ENCODE results near the gene CTSE. TPM values are rescaled to one million over a fixed set of nuclear protein-coding genes. Genes with fewer than 3 reads are reported as not detected.

CTSE gene
- total RNA-seq, 1 experiment from 2014 or later, result 0.39 TPM

DNA sequence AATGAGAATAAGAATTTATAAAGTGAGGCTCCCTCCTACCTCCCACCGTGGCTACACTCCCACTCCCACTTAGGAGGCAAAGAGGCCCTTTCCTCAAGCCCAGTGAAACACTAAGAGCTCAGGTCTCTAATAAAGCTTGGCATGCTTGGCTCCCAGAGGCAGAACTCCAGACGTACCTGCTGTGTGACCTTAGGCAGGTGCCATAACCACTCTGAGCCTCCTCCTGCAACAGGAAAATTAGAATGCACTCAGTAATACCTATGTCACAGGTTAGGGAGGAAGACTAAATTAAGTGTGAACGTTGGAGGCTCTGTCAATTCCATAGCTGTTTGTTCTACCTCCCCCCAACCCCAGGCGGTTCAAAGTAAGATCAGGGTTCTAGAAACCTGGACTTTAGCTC, 63.9 kb downstream of the CTSE start:
- Histone ChIP-seq H3K4me1 (ENCODE audit: insufficient read depth, low read length, poor library complexity, severe bottlenecking) (peaks cover 14% of the 10 kb centered on the region), H3K9me3 (ENCODE audit: low read depth, low read length, poor library complexity, severe bottlenecking) (no peaks in the 10 kb centered on the region), H3K4me3 (ENCODE audit: low read depth, low read length, poor library complexity, severe bottlenecking) (no peak overlapping the region), H3K27me3 (replicated peaks; ENCODE audit: insufficient read depth, low read depth, low read length, poor library complexity) (peaks cover 4% of the 10 kb centered on the region), H3K36me3 (ENCODE audit: insufficient read depth, low read length, poor library complexity, severe bottlenecking) (no peaks in the 10 kb centered on the region), H3K27ac (ENCODE audit: low read depth, low read length, poor library complexity, severe bottlenecking) (no peak overlapping the region)
- POLR2A ChIA-PET (ENCODE audit: low non-redundant PET), result interaction anchor here (0.6 kb wide), 1 partner anchor 10 kb away, joined by 5 read pairs; no protein-coding TSS in a partner anchor
- BruUV-seq (replicated peaks), result no TSS peak
- DNase-seq (ENCODE audit: low spot score), result no peak
- CTCF ChIA-PET, result interaction anchor here (1.6 kb wide), 1 partner anchor 18 kb away, joined by 5 read pairs; no protein-coding TSS in a partner anchor
- intact Hi-C loops (cut with micrococcal nuclease; ENCODE audit: unreplicated experiment), result no loop called here
- TF ChIP-seq, protein P1, sequence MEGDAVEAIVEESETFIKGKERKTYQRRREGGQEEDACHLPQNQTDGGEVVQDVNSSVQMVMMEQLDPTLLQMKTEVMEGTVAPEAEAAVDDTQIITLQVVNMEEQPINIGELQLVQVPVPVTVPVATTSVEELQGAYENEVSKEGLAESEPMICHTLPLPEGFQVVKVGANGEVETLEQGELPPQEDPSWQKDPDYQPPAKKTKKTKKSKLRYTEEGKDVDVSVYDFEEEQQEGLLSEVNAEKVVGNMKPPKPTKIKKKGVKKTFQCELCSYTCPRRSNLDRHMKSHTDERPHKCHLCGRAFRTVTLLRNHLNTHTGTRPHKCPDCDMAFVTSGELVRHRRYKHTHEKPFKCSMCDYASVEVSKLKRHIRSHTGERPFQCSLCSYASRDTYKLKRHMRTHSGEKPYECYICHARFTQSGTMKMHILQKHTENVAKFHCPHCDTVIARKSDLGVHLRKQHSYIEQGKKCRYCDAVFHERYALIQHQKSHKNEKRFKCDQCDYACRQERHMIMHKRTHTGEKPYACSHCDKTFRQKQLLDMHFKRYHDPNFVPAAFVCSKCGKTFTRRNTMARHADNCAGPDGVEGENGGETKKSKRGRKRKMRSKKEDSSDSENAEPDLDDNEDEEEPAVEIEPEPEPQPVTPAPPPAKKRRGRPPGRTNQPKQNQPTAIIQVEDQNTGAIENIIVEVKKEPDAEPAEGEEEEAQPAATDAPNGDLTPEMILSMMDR (conservative IDR thresholded peaks at IDR 0.05; ENCODE audit: low read depth, low read length), result no peak
- TF ChIP-seq EZH2 (IDR thresholded peaks at IDR 0.05; ENCODE audit: borderline replicate concordance, low read depth, low read length, poor library complexity, severe bottlenecking), result no peak

Other genes with a start within 250 kb of the CTSE start
- gene RAB29, start 248.4 kb downstream of the CTSE start, total RNA-seq (2021), result 7.9 and 9.5 TPM in 2 replicates
- 16.1 and 19.5 TPM in 2 replicates for gene SLC41A1, start 210.7 kb downstream of the CTSE start, total RNA-seq (2021)
- not detected in 2 replicates for gene PM20D1, start 173.8 kb downstream of the CTSE start, total RNA-seq (2021)
- gene SLC26A9, start 80.4 kb downstream of the CTSE start, total RNA-seq (2021), result not detected in 2 replicates
- 0.11 and 0.31 TPM in 2 replicates for gene RAB7B, start 20.5 kb downstream of the CTSE start, total RNA-seq (2021)
- not detected in 2 replicates for gene RHEX, start 29.3 kb upstream of the CTSE start, total RNA-seq (2021)
- not detected in 2 replicates for gene AVPR1B, start 93.5 kb upstream of the CTSE start, total RNA-seq (2021)
- gene FAM72A, start 178.9 kb upstream of the CTSE start, total RNA-seq (2021), result 20.6 and 22.4 TPM in 2 replicates
- gene SRGAP2, start 179.6 kb upstream of the CTSE start, total RNA-seq (2021), result 75.4 and 92.8 TPM in 2 replicates

All from A673 (cell line).